Embryonic facial prominence (tissue), 1 donor: Measurements from ENCODE around the gene NEXMIF.
"Not testable (repeated sequence)": the region's sequence is repeated elsewhere in the genome, so short reads cannot be mapped to it uniquely, and the experiment has no call there.

ENCODE experiments used
- DNase-seq: peaks from one replicate; pipeline ENCODE4 v3.0.0-alpha.2; 2016; ENCODE audit errors: extremely low spot score

Gene NEXMIF

DNA sequence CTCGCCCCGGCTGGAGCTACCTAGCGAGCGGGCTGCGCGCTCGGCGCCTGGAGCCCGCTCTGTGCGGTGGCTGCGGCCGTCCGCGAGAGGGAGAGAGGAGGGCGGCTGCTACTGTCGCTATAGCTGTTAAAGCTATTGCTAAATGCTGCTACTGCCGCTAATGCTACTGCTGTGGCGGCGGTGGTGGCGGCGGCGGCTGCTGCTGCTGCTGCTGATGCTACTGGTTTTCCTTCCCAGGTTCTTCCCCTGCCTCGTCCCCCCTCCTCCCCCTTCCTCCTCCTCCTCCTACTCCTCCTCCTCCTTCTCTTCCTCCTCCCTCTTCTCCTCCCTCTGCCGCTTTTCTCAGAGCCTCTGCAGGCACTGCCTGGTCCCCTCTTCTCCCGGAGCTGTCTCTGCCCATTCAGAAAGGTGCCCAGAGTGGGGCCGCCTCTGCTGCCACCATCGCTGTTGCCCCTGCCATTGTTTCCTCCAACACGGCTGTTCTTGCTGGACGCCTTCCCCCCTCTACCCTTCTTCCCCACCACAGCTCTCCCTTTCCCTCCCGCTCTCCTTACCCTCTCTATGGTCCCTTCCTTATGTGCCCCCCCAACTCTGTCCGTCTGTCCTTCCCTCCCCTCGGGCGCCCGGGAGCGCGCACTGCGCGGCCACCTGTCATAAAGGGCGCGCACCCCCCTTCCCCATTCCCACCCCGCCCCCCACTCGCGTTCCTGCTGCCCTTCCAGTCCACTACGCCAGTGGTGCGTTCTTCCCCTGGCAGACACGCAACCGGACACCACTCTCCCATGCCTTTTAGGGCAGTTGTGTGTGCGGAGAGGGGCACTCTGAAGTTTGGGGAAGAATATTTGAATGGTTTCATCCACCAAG lies at the start of gene NEXMIF:
NEXMIF (minus strand) TSS at position 228 of the 864 bp plus-strand sequence.
- no peak for DNase-seq

DNA sequence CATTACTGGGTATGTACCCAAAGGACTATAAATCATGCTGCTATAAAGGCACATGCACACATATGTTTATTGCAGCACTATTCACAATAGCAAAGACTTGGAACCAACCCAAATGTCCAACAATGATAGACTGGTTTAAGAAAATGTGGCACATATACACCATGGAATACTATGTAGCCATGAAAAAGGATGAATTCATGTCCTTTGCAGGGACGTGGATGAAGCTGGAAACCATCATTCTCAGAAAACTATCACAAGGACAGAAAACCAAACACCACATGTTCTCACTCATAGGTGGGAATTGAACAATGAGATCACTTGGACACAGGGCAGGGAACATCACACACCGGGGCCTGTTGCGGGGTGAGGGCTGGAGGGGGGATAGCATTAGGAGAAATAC lies 36.7 kb upstream of the NEXMIF start:
- not testable (repeated sequence) for DNase-seq

DNA sequence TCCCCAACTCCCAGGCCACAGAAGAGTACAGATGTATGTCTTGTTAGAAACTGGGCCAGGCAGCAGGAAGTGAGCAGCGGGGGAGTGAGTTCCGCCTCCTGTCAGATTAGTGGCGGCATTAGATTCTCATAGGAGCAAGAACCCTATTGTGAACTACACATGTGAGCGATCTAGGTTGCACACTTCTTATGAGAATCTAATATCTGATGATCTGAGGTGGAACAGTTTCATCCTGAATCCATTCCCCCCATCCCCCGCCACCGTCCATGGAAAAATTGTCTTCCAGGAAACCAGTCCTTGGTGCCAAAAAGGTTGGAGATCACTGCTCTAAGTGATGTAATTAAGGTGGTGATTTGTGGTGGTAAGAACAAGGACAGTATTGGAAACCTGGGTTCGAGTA lies 24.5 kb upstream of the NEXMIF start:
- no peak for DNase-seq

DNA sequence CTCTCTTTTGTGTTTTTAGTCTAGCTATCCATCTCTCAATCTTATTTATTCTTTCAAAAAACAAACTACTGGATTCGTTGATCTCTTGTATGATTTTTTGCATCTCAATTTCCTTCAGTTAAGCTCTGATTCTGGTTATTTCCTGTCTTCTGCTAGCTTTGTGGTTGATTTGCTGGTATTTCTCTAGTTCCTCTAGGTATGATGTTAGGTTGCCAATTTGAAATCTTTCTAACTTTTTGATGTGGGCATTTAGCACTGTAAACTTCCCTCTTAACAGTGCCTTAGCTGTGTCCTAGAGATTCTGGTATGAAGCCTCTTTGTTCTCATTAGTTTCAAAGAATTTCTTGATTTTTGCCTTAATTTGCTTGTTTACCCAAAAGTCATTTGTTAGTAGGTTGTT lies 15.2 kb upstream of the NEXMIF start:
- no peak for DNase-seq

DNA sequence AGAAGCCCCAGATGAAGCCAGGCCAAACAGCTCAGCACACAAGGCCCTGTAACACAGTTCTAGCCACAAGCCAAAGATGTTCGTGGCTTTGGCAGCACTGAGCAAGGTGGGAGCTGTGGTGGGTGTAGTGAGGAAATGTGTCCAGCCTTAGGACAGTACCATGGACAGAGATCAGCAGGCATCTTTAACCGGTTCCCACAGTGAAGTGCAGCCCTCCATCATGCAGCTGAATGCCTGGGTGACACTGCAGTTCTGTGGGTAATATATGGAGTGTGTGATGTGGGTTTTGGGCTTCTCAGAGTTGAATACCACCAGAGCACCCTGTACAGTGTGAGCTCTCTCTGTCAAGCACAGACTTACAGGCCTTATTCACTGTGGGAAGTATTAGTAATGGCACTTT lies 6.0 kb upstream of the NEXMIF start:
- no peak for DNase-seq

DNA sequence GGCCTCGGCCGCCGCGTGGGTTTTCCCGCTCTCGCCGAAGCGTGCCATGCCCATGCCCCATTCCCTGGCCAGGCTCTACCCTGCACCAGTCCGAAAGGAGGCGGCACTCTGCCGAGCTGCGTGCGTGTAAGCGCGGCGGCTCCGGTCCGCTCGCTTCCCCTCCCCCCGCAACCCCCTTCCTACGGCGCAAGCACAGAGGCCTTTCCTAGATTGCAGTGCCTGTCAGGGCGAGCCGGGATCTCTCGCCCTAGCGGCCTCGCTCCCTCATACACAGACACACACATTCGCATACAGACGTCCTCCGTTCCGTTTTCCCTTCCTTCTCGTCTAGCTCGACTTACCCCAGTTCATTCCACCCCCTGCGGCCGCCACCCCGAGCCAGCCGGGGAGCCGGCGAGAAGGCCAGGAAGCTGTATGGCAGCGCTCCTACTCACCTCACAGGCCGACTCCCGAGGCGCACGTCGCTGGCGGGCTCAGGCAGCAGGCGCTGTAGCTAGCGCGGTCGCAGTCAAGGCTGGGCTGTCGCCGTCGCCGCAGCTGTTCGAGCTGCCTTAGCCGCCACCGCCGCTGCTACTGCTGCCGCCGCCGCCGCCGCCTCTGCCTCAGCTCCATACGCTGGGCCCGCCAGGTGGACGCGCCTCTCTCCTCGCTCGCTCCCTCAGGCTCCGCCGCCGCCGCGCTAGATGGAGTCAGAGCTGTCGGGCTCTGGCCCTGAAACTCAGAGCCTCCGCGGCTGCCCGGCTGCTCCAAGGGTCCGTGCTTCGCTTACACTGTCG lies 615 bp downstream of the NEXMIF start:
- DNase-seq, result no peak

DNA sequence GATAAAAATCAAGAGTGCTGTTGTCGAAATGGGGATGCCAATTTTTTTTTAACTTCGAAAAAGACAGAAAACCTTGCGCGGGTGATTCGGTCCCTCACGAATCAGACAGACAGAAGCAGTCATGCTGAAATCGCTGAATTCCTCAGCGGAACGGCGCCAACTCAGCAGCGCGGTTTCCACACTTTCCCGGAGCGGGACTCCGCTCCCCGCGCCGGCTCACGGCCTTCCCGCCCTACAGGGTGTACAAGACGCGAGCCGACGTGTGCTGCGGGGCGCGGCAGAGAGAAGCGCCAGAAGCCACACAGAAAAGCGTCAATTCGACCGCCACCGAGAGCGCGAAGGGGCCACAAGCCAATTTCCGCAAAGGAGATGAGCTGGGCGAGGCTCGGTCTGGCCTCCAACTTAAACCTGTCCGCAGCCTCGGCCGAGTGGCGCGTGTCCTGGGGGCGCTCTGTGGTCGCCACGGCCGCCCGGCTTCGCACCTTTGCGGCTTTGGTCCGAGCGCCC lies 1.3 kb downstream of the NEXMIF start:
- DNase-seq, result no peak

DNA sequence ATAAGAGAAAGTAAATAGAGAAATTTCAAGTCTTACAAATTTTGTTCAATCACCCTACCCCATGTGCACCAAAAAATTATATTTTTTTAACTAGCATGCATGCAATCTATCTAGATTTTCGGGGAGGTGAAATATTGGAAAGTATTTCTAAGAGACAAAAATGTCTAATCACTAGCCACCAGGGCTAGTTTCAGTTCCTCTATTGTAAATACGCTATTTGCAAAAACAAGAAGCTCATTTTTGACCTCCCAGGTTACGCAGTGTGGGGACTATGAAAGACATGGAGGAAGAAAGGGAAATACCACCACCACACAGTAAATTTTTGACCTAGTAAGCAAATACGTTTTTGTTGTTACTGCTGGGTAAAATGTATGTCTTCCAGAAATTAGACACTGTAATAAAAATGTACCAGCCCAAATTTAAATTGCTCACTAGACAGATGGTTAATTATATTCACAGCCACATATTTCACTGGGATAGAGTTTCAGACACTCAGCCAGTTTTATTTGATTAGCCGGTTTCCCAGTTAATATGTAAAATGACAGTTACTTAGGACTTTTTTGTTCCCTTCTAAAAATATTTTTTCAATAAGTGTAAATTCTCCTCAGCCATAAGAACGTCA lies 2.2 kb downstream of the NEXMIF start:
- DNase-seq, result no peak

DNA sequence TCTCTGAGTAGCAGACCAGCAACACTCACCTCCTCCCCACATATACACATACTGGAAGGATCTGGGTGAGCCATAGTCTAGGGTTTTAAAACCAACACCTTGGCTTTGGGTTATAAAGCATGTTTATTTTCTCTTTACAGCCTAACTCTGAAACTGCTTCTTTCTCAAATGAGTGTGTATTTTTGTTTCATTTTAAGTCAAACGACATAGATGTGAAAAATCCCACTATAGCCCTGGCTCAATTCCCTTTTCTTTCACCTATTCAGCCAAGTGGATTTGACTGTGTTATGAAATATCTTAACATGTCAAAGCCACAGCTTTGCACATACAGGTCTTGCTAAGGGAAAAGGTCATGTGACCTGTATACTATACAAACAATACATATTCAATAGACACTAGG lies 13.8 kb downstream of the NEXMIF start:
- DNase-seq, result no peak

DNA sequence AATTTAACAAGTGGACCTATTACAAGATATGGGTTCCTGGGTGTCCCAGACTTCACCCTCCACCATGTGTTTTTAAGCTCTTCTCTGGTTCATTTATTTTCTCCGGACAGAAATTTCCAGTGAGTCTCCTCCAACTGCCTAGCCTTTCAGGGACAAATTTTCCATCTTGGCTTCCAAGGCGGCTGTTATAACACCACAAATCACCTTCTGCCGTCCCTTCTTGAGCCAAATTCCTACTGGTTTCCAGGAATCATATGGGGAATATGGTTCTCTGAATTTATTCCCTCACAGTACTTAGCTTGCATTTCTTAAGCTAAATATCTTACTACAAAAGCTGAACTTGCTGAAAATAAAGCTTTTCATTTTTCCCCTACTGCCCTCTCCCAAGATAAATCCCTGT lies 18.8 kb downstream of the NEXMIF start:
- DNase-seq, result no peak

DNA sequence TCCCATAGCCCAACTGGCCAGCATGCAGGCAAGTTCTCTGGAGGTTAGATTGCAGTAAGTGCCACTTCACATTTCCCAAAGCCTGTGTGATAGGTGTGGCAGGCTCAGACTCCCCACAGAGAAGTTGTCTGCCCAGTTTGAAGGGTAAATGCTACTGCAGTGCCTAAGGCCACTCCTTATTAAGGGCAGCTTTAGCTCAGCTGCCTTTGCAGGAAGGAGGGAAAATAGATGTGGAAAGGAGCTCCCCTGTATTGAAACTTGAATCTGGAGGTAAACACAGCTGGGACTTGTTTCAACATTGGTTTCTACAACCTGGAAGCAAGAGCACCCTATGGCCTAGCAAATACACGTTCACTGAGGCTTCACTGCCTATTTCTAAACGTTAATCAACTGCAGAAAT lies 22.4 kb downstream of the NEXMIF start:
- DNase-seq, result no peak

DNA sequence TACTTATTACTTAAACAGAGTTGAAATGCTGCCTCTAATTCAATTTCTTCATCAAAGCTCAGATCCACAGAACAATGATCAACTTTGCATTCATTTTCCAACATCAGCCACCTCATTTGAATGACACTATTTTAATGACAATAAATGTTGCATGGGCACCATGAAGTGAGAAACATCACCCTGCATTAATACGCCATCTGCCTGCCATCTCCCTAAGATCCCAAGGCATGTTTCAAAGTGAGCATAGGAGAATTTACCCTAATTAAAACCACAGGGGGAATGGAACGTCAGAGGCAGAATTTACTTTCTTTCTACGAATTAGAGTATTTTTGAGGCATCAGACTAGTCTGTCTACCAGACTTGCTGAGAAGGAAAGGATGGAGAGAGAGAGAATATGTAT lies 32.7 kb downstream of the NEXMIF start:
- no peak for DNase-seq

DNA sequence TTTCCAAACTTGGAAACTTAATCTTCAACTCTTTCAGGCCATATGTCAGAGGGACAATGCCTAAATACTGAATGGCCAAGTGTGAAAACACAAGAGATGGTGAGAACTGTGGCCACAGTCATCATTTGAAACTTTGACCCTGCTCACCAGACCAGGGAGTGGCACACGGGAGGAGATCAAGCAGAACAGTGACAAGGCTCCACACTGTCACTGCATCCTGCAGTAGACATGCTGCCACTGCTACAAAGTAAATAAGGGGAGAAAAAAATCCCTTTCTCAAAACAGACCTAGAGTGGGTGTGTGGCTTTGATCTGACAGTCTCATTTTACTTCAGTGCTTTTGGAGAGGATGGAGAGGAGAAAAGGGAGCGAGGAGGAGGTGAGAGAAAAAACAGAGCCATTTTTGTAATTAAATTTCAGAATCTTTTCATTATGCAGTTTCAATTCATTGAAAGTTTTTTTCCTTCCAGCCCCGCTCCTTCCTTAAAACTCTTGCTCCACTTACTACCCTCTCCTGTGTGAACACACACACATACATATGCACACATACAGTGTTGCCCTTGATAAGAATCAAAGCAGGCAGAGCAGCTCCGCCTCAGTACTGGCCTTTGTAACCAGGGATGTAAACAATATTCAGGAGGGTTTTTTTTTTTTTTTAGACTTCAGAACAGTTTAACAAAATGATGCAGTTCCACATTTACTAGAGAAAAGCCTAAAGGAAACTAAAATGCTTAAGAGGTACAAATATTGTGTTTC lies 34.4 kb downstream of the NEXMIF start:
- no peak for DNase-seq

DNA sequence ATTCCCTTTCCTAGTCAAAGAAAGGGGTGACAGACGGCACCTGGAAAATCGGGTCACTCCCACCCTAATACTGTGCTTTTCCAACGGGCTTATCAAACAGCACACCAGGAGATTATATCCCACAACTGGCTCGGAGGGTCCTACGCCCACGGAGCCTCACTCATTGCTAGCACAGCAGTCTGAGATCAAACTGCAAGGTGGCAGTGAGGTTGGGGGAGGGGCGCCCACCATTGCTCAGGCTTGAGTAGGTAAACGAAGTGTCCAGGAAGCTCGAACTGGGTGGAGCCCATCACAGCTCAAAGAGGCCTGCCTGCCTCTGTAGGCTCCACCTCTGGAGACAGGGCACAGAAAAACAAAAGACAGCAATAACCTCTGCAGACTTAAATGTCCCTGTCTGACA lies 42.9 kb downstream of the NEXMIF start:
- DNase-seq, result not testable (repeated sequence)

DNA sequence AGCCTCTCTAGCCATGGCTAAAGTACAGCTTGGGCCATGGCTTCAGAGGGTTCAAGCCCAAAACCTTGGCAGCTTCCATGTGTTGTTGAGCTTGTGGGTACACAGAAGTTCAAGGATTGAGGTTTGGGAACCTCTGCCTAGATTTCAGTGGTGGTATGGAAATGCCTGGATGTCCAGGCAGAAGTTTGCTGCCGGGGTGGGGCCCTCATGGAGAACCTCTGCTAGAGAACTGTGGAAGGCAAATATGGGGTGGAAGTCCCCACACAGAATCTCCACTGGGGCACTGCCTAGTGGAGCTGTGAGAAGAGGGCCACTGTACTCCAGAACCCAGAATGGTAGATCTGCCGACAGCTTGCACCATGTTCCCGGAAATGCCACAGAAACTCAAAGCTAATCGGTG lies 59.5 kb downstream of the NEXMIF start:
- no peak for DNase-seq

DNA sequence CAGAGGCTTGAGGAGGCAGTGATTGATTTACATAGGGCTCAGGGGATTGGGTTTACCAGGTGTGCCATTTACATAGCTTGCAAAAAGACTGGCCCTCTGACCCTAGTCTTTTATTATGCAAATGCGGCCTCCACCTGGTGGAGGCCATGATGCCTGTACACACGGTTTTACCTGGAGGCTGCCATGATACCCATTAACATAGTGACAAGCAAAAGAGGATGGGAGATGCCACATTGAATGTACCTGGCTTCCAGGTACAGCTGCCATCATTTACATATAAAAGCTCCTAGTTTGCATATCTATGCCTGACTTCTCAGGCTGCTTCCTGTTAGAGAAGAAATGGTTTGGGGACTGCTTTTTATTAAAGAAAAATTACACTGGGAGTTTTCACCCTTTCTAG lies 72.0 kb downstream of the NEXMIF start:
- no peak for DNase-seq

DNA sequence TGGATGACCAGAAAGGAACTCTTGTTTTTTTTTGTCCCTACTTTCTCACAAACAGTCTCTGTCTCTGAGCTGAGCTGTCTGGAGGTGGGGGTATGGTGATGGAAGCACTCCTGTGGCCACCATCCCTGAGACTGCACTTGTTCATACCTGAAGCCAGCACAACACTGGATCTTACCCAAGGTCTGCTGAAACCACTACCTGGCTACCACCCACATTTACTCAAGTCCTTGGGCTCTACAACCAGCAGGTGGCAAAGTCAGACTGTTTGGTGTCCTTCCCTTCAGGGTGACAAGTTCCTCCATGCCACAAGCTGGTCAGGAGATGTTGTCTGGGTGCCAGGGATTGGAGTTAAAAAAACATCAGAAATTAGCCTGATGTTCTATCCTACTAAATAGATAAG lies 89.7 kb downstream of the NEXMIF start:
- DNase-seq, result no peak

DNA sequence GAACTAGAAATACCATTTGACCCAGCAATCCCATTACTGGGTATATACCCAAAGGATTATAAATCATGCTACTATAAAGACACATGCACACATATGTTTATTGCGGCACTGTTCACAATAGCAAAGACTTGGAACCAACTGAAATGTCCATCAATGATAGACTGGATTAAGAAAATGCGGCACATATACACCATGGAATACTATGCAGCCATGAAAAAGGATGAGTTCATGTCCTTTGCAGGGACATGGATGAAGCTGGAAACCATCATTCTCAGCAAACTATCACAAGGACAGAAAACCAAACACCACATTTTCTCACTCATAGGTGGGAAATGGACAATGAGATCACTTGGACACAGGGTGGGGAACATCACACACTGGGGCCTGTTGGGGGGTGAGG lies 105.5 kb downstream of the NEXMIF start:
- not testable (repeated sequence) for DNase-seq

DNA sequence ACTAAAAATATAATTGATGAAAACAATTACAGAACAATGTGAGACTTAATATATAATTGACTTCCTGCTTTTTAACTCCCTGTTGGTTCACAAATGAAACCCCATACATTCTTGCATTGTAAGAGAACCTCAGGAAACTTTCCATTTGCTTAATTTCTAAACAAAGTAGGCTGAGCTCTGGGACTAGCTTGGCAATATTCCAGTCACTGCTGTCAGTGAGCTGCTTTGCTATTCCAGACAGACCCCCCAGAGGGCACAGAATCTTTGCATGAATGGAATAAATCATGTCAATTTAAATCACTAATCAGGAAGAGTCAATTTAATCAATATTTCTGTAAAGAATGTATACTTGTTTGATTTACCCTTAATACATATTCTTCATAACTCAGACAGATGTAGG lies 110.6 kb downstream of the NEXMIF start:
- no peak for DNase-seq

DNA sequence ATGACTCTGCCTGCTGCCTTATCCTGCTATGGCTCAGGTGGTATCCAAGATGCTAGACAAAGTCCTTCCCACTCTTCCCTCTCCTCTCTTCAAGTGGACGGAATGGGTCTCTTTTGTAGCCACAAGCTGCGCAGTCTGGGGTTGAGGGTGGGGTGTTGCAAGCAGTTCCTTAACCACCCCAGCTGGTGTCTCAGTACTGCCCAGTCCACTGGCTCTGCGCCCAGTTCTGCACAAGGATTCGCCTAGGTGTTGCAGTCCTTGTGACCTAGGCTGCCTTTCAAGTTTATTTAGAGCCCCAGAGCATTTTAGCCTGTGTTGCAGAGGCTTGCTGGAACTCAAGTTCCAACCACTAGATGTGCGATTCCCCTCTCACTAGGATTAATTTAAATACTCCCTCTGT lies 120.7 kb downstream of the NEXMIF start:
- no peak for DNase-seq

DNA sequence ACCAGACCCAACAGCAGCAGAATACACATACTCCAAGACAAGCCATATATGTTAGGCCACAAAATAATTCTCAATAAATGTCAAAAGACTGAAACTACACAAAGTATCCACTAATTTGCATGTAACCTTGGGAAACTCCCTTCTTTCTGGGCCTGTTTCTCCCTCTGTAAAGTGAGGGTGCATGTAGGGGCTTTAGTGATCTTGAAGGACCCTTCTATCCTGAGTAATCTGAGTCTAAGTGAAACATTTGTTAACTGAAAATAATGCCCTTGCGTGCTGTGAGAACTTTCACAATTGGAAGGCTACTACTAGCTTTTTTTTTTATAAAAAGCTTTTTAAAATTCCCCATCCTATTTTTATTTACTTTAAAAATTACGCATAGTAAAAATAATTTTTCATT lies 125.2 kb downstream of the NEXMIF start:
- no peak for DNase-seq
